NCI-H1694 treated with DMSO at 0.1 percent for 48 hours (cell line): ENCODE results near the gene CX3CL1.
"Not testable (repeated sequence)": the region's sequence is repeated elsewhere in the genome, so short reads cannot be mapped to it uniquely, and the experiment has no call there.

Experiments used
- DNase-seq: peaks from one replicate; lab custom pipeline; 2025; lab: John Stamatoyannopoulos, UW

Gene CX3CL1

DNA sequence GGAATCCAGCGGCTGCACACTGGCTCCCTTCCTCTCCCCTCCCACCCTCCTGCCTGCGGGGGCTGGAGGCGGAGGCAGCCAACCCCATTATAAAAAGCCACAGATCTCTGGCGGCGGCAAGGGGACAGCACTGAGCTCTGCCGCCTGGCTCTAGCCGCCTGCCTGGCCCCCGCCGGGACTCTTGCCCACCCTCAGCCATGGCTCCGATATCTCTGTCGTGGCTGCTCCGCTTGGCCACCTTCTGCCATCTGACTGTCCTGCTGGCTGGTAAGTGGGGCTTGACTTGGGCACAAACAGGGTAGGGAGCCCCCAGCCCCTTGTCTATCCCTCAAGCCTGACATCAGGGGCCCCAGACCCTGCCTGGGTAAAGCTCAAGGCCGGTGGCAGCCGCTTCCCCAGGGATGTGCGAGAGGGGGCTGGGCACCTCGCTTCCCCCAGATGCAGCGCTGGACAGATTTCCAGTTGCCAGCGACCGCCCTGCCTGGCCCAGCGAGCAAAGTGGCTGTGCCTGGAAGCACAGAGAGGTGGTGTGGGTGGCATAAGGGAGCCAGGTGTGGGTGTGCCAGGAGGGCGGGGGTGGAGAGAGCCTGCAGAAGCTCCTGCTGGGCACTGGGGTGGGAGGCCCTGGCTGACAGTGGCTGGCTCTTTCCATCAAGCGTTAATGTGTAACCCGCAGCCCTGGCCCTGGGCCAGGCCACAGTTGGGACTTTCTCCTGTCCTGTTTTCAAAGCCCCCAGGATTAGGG, at the start of gene CX3CL1:
TSS of gene CX3CL1 (plus strand) at position 119 of the 745 bp plus-strand sequence. CDS start at position 198, 79 bp downstream.
- DNase-seq = no peak

DNA sequence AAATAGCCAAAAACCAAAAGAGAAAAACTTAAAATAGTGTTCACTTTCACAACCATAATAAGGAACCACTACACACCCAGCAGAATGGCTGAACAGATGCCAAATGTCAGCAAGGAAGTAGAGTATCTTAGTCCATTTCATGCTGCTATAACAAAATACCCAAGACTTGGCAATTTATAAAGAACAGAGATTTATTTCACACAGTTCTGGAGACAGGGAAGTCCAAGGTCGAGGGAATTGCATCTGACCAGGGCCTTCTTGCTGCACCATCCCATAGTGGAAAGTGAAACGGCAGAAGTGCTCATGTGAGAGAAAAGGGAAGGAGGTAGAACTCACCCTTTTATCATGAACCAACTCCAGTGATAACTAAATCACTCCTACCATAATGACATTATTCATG, 47.5 kb upstream of the CX3CL1 start:
- DNase-seq = no peak

DNA sequence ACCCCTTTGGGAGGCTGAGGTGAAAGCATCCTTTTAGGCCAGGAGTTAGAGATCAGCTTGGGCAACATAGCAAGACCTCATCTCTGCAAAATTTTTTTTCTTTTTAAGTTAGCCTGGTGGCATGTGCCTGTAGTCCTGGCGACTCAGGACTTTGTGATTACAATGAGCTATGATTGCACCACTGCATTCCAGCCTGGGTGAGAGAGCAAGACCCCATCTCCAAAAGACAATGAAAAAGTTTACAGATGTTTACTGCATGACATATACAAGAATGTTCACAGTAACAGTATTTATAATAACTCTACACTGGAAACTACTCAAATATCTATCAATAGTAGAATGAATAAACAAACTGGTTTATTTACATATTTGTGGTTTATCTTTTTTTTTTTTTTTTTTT, 46.8 kb upstream of the CX3CL1 start:
- DNase-seq = no peak

DNA sequence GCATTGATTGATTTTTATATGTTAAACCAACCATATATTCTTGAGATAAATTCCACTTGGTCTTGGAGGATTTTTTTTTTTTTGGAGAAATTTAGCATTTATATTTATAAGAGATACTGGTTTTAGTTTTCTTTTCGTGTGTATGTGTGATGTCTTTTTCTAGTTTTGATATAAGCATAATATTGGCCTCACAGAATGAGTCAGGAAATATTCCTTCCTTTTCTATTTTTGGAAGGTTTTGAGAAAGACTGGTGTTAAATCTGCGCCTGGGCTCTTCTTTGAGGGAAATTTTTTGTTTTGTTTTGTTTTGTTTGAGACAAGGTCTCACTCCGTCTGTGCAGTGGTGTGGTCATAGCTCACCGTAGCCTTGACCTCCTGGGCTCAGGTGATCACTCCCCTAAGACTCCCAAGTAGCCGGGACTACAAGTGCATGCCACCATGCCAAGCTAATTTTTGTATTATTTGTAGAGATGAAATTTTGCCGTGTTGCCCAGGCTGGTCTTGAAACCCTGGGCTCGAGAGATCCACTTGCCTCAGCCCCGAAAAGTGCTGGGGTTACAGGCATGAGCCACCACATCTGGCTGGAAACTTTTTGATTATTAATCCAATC, 42.5 kb upstream of the CX3CL1 start:
- no peak for DNase-seq

DNA sequence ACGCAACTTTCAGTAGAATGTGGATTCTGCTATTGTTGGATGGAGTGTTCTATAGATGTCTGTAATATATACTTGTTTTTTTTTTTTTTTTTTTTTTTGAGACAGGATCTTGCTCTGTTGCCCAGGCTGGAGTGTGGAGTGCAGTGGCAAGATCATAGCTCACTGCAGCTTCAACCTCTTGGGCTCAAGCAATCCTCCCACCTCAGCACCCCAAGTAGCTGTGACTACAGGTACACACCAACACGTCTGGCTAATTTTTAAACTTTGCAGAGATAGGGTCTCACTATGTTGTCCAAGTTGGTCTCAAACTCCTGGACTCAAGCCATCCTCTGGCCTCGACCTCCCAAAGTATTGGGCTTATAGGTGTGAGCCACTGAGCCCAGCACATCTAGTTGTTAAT, 40.9 kb upstream of the CX3CL1 start:
- DNase-seq = no peak

DNA sequence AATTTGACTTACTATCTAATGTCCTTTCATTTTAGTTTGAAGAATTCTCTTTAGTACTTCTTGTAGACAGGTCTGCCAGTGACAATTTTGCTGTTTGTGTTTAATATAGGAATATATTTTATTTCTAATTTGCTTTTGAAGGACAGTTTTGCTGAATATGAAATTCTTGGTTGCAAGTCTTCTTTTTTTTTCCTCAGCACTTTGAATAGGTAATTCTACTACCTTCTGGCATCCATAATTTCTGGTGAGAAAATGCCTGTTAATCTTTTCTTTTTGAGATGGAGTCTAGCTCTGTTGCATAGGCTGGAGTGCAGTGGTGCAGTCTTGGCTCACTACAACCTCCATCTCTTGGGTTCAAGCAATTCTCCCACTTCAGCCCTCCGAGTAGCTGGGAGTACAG, 38.9 kb upstream of the CX3CL1 start:
- no peak for DNase-seq

DNA sequence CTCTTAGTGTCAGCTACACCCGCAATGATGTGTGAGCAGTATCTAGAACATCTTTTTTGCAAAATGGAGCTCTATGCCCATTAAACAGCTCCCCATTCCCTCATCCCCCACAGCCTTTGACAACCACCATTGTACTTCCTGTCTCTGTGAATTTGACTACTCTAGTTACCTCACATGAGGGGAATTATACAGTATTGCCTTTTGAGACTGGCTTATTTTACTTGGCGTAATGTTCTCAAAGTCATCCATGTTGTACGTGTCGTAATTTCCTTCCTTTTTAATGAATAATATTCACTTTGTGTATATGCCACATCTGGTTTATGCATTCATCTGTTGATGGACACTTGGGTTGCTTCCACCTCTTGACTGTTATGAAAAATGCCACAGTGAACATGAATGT, 36.9 kb upstream of the CX3CL1 start:
- no peak for DNase-seq

DNA sequence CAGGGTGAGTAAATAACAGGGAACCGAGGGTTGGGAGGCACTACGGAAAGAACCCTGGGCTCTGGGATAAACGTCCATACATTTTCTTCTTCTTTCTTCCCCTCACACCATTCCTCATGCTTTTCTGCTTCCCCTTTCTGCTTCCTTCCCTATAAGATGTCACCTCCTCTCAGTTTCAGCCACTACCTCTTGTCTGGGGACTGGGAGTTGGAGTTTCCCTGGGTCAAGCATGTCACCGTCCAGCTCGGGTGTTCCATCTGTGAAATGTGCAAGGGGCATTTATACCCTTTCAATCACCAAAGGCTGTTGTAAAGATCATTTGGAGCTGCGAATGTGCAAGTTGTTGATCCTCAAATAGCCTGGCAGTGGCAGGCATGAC, 31.2 kb upstream of the CX3CL1 start:
- DNase-seq = no peak

DNA sequence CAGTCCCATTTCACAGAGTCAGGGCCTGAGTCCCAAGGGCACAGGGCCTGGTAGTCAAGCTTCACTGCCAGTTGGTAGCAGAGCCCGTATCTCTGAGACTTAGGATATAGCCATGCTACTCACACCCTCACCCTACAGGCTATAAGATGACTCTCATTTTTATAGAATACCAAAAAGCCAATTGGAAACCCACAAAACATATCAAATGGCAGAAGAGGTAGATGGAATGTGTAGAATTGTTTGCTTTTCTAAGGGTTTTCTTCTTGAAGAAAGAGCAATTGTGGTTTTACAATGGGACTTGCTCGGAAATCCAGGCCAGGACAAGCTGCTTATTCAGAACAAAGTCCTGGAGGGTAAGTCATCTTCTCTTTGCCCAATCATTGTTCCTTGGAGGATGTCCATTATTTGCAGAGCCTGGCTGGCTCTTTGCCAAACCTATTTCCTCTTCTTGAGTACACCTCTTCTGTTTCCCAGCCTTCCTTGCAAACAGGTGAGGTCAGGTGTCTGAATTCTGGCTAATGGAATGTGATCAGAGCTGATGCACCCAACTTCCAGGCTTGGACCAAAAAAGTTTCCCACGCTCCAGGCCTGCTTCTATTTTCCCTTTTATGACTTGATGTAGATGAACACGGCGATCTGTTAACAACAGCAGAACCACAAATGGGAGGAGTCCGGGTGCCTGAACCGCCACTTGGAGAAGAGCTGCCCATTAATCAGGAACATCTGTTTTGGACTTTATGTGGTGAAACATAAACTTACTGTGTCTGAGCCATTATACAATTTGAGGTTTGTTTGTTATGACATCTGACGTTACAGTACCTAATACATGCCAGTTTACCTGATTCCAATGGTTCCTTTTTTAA, 30.6 kb upstream of the CX3CL1 start:
- DNase-seq = no peak

DNA sequence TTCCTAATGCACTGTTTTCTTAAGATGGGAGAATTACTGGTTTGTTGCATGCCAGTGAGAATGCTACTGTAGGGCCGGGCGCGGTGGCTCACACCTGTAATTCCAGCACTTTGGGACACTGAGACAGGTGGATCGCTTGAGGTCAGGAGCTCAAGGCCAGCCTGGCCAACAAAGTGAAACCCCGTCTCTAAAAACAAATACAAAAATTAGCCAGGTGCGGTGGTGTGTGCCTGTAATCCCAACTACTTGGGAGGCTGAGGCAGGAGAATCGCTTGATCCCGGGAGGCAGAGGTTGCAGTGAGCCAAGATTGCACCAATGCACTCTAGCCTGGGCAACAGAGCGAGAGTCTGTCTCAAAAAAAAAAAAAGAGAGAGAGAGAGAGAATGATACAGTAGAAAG, 29.7 kb upstream of the CX3CL1 start:
- not testable (repeated sequence) for DNase-seq

DNA sequence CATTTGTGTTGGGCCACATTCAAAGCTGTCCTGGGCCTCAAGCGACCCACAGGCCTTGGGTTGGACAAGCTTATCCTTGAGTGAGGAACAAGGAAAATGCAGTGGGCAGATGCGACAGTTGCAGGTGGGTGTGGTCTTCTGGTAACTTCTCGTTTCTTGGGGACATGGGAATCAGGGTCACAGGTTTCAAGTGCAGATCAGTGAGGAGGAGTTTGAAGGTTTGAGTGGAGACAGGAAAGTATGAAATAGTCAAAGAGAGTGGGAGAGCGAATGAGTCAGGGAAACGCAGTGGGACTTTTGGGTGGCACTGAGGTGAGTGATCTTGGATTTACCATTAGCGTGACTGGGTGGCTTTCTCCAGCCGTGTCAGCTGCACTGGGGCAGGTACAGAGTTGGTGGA, 29.1 kb upstream of the CX3CL1 start:
- no peak for DNase-seq

DNA sequence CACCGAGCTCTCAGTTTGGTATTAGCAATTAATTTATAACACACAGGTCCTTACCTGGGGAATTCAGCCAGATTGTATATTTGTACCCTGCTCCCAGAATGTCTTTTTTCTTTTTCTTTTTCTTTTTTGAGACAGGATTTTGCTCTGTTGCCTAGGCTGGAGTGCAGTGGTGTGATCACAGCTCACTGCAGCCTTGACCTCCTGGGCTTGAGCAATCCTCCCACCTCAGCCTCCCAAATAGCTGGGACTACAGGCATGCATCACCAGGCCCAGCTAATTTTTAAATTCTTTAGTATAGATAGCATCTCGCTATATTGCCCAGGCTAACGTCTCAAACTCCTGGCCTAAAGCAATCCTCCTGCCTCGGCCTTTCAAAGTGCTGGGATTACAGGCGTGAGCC, 28.2 kb upstream of the CX3CL1 start:
- DNase-seq = not testable (repeated sequence)

DNA sequence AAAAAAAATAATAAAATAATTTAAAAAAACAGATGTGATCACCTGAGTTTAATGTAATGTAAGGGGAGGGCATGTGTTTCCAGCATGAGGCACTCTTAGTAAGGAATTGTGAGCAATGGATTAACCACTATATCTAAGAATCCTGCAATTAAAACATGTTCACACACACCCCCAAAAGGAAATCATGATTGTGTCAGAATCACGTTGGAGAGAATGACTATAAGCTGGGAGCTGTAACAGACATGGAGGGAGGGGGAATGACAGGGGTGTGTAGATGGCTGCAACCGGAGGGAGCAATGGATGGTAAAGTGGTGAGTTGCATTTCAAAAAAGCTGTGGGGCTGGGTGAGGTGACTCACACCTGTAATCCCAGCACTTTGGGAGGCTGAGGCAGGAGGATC, 27.3 kb upstream of the CX3CL1 start:
- DNase-seq = no peak

DNA sequence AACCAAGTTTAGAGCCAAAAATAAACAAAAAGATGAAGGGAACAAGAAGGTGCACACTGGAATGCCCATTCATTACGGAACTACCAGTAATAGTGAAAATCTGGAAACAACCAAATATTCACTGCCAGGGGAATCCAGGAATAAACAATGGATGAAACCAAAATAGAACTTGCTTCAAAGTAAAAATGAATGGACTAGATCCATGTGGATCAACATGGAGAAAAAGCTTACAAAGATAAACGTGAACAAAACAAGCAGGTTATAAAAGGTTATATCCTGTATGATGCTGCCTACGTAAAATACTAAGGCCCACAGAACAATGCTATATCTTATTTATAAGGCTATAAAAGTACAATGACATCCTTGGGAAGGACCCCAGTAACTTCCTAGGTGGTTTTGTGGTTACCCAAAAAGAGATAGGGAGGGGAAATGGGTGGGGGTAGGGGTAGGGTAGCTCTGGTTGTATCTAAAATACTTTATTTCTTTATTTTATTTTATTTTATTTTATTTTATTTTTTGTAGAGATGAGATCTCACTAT, 26.6 kb upstream of the CX3CL1 start:
- no peak for DNase-seq

DNA sequence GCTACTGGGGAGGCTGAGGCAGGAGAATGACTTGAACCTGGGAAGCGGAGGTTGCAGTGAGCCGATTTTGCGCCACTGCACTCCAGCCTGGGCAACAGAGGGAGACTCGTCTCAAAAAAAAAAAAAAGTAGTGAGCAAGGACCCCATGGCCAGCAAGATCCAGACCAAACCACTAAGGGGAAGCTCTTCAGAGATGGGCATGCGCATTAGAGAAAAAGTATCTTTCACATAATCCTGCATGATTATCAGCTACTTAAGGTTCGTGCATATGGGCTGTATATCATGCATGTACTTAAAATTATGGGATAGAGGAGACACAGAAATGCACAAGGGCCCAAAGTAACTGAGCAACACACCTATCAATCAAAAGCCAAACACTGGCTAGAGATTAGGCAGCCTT, 24.4 kb upstream of the CX3CL1 start:
- no peak for DNase-seq

DNA sequence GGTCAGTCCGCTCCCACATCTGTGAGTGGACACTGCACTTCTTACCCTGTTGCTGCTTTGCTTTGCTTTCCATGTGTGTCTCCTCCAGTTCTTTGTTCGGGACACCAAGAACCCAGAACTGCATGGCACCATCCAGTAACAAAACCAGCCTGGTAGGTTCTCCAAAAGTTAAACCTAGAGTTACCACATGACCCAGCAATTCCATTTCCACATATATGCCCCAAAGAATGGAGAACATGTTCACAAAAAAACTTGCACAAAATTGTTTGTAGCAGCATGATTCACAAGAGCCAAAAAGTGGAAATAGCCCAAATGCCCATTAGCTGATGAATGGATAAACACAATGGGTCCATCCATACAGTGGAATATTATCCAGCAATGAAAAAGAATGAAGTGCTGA, 24.0 kb upstream of the CX3CL1 start:
- DNase-seq = no peak

DNA sequence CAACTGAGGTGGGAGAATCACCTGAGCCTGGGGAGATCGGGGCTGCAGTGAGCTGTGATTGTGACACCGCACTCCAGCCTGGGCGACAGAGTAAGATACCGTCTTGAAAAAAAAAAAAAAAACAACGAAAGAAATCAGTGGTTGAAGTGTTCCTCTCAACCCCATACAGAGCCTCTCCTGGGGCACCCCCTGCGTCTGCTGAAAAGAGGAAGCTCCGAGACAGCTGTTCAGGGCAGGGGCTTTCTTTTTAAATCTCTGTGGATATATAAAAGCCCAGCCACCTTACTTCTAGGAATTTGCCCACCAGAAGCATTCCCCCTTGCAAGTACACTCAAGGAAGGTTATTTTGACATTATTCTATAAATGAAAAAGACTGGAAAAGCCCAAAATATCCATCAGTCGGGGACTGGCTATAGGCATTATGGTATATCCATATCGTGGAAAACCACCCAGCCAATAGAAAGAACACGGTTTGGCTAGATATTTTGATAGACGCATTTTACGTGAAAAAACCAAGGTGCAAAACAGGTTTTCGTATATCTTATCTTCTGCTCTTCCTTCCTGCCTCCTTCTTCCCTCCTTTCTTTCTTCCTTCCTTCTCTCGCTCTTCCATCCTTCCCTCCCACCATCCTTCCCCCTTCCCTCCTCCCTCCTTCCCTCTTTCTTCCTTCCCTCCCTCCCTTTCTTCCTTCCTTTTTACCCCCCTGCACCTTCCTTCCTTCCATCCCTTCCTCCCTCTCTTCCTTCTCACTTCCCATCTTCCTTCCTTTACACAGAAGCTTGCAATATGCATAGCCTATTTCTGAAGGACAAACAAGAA, 22.9 kb upstream of the CX3CL1 start:
- DNase-seq = no peak

DNA sequence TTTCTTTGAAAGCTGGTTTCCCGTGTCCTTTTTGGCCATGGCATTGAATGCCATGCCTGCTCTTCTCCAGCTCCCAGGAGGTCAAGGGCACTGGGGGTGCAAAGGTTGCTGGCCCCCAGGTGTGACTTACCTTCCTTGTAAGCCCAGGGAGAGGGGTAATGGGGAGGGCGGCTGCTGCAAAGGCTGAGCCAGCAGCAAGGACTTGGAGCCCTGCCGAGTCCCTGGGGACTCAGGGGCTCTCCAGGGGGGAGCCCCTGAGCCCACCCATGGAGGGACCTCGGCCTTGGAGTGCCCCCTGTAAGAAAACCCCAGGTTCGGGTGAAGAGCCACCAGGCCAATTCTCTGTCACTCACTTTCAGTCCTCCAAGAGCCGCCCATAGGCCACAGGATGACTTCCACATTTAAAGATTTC, 19.6 kb upstream of the CX3CL1 start:
- no peak for DNase-seq

DNA sequence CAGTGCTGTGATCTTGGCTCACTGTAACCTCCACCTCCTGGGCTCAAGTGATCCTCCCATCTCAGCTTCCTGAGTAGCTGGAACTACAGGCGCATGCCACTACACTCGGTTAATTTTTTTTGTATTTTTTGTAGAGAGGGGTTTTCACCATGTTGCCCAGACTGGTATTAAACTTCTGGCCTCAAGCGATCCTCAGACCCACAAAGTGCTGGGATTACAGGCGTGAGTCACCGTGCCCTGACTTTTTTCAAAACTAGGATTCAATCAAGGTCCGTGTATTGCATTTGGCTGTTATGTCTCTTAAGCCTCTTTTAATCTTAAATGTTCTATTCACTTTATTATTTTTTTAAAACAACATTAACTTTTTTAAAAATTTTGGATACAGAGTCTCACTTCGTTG, 18.0 kb upstream of the CX3CL1 start:
- no peak for DNase-seq

DNA sequence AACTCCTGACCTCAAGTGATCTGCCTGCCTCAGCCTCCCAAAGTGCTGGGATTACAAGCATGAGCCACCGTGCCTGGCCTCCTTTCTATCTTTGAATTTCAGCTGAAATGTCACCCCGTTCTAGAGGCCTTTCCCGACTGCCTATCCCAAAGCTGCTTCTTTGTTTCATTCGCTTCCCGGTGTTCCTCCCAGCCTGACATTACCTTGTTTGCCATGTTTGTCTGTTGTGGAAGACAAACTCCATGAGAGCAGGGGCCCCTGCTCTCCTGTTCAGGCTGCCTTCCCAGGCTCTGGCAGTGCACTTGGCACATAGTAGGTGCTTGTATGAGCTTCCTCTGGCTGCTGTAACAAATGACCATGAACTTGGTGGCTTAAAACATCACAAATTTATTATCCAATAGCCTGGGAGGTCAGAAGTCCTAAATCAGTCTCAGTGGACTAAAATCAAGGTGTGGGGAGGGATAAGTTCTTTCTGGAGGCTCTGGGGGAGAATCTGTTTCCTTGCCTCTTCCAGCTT, 16.3 kb upstream of the CX3CL1 start:
- DNase-seq = no peak

DNA sequence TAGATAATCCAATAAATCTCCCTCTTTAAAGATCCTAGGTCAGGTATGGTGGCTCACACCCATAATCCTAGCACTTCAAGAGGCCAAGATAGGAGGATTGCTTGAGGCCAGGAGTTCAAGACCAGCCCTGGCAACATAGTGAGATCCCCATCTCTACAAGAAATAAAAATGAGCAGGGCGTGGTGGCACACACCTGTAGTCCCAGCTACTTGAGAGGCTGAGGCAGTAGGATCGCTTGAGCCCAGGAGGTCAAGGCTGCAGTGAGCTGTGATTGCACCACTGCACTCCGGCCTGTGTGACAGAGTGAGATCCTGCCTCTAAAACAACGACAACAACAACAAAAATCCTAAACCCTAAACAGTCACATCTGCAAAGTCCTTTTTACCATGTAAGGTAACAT, 15.7 kb upstream of the CX3CL1 start:
- DNase-seq = no peak
